Epithelial cell of proximal tubule (primary cell): Measurements from ENCODE around the gene MITF. TPM values are rescaled to one million over a fixed set of nuclear protein-coding genes. Genes with fewer than 3 reads are reported as not detected.

Source experiments
- DNase-seq: peaks from one replicate; pipeline ENCODE4 v3.0.0-alpha.2; 2011; ENCODE audit warnings: low read depth
- H3K4me3 ChIP-seq: 2 replicates; pipeline ENCODE4 v1.5.1; 2011; ENCODE audit warnings: low read depth, mild to moderate bottlenecking, low read length
- CTCF ChIP-seq: conservative IDR thresholded peaks from 2 replicates; pipeline ENCODE4 v1.5.1; 2012; ENCODE audit warnings: low read depth, mild to moderate bottlenecking, low read length
- total RNA-seq: library from RNA; depleted of rRNA; stranded (reverse); fragments of >200 nt; gene quantifications from 2 replicates; pipeline ENCODE4 v1.2.3, GENCODE V29; 2015

MITF gene
- total RNA-seq, 1 donor from 2014 or later, result 59.7 TPM

DNA sequence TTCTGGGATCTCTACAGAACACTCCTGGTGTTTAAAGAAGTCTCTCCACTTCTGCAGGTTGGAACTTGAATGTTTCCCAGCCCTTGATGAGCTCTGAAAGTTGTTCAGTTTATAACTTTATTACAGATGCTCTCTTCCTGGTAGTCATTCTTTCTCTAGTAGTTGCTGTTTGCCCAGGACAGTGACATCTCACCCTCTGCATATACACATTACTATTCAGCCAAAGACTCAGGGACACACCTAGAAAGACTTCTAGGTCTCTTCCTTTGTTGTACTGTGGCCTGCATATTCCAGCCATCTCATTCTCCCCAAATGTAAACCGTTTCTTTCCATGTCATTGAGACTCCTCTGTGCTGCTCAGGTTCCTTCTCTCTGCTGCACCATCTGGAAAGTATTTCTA, 76.7 kb downstream of the MITF start:
- no peak overlapping the region for H3K4me3 ChIP-seq
- no peak for DNase-seq
- no peak for TF ChIP-seq CTCF

- no peak for TF ChIP-seq CTCF
- DNase-seq, result no peak
- no peak overlapping the region for H3K4me3 ChIP-seq
Observed at GRCh38 chr3:69817988-69818387, 78.7 kb downstream of the MITF start.

DNA sequence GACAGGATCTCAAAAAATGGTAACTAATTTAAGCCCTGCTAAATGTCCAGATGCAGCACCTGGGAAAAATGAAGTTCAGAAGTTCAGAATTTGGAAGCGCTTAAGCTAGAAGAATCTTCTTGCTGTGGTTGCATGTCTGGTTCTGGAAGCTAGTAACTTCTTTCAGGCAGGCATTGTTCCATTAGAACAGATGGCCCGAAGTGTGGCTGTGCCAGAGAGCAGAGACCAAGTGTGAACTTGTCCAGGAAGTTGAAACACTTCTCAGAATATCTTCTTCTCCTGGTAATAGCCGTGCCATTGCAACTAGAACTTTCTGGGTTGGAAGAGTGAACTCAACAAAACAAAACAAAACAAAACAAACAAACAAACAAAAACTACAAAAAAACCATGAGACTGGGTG, 80.0 kb downstream of the MITF start:
- TF ChIP-seq CTCF, result no peak
- no peak overlapping the region for H3K4me3 ChIP-seq
- DNase-seq, result no peak

DNA sequence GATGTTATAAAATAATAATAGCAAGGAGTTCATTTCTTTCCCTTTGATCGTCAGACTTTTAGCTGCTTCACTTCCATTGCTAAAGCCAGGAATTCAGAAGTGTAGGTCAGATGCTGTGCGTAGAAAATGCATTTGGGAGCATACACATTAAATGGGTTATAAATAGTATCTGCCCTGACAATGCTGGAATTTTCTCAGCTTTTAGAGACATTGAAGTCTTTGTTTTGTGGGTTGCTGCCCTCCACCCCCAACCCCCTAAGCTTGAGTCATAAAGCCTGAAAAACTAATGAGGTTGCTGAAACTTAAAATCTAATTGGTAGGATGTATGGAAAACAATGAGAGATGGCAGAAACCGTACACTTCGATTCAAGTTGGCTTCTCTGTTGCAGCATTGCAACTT, 81.9 kb downstream of the MITF start:
- no peak for TF ChIP-seq CTCF
- no peak overlapping the region for H3K4me3 ChIP-seq
- no peak for DNase-seq

DNA sequence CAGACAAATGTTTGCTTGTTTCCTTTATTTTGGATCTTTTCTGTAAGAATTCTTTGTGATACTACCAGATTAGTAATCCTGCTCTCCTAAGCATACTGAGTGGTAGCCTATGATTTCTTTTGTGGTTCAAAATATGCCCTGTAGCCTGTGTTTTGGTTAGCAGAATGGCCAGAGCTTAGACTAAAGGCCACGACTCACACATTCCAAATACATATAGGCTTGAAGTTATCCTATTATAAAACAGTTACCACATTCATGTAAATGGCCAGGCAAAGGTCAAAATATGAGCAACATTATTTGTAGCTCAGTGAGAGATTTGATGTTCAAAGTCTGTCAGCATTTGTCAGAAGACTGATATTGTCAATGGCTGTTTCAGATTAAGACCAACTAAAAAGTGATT, 84.5 kb downstream of the MITF start:
- no peak for DNase-seq
- no peak for TF ChIP-seq CTCF
- H3K4me3 ChIP-seq, result no peak overlapping the region

GRCh38 chr3:69825446-69825845, 86.2 kb downstream of the MITF start:
- no peak for TF ChIP-seq CTCF

GRCh38 chr3:69827127-69827526, 87.9 kb downstream of the MITF start:
- H3K4me3 ChIP-seq, result no peak overlapping the region
- no peak for TF ChIP-seq CTCF
- DNase-seq, result no peak

More at GRCh38 chr3:69825446-69825845, 86.2 kb downstream of the MITF start:
- no peak overlapping the region for H3K4me3 ChIP-seq
- DNase-seq, result no peak
